ENCODE results near the gene NHERF1.

DNA sequence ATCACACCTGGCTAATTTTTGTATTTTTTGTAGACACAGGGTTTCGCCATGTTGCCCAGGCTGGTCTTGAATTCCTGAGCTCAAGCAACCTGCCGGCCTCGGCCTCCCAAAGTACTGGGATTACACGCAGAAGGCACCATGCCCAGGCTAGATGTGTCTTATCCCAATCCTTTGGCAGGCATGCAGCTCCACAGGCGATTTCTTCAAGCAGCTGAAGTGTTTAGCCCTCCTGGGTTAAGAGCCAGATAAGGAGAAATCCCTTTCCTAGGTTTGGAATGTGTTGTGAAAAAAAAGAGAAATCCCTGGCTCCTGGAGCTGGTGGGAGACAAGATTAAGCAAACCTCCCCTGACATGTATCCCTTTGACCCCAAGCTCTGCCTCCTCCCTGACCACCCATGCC is 2.1 kb upstream of the NHERF1 start:
- TF ChIP-seq POLR2A (IDR thresholded peaks at IDR 0.05): no peak
- TF ChIP-seq, protein P1, sequence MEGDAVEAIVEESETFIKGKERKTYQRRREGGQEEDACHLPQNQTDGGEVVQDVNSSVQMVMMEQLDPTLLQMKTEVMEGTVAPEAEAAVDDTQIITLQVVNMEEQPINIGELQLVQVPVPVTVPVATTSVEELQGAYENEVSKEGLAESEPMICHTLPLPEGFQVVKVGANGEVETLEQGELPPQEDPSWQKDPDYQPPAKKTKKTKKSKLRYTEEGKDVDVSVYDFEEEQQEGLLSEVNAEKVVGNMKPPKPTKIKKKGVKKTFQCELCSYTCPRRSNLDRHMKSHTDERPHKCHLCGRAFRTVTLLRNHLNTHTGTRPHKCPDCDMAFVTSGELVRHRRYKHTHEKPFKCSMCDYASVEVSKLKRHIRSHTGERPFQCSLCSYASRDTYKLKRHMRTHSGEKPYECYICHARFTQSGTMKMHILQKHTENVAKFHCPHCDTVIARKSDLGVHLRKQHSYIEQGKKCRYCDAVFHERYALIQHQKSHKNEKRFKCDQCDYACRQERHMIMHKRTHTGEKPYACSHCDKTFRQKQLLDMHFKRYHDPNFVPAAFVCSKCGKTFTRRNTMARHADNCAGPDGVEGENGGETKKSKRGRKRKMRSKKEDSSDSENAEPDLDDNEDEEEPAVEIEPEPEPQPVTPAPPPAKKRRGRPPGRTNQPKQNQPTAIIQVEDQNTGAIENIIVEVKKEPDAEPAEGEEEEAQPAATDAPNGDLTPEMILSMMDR (IDR thresholded peaks at IDR 0.05): no peak

Measured in right lobe of liver (tissue), 4 donors.